ENCODE data around the gene PIH1D2.
"Not testable (repeated sequence)": the region's sequence is repeated elsewhere in the genome, so short reads cannot be mapped to it uniquely, and the experiment has no call there.

Gene PIH1D2

GRCh38 chr11:112073941-112074811, at the start of gene PIH1D2, which contains the start of gene NKAPD1:
PIH1D2 (minus strand) TSS chr11:112074017; CDS start chr11:112073174, 843 bp downstream.
NKAPD1 (plus strand) TSS chr11:112074299; CDS start chr11:112075575, 1,276 bp downstream.
- H3K4me3 Mint-ChIP-seq = peak within 1 kb of the TSS; percentile 91 to 95
- H3K9me3 Mint-ChIP-seq = no peaks in the 10 kb centered on the region
- H3K27me3 Mint-ChIP-seq = peaks cover 11% of the 10 kb centered on the region
- DNase-seq = peak; percentile 76 to 80
- peaks cover 24% of the 10 kb centered on the region for H3K4me1 Mint-ChIP-seq
- peak; percentile 96 for ATAC-seq
- peak within 1 kb of the TSS; percentile 97 to 99 for H3K27ac Mint-ChIP-seq

- DNase-seq (no peak), ATAC-seq (no peak)
- Mint-ChIP-seq H3K27me3 (no peaks in the 10 kb centered on the region), H3K27ac (no peak overlapping the region), H3K9me3 (no peaks in the 10 kb centered on the region), H3K4me1 (peaks cover 8% of the 10 kb centered on the region), H3K4me3 (no peak overlapping the region)
Measured at GRCh38 chr11:112123129-112123528, 49.3 kb upstream of the PIH1D2 start.

- Mint-ChIP-seq H3K4me3 (no peak overlapping the region), H3K4me1 (peaks cover 8% of the 10 kb centered on the region), H3K27me3 (no peaks in the 10 kb centered on the region), H3K9me3 (no peaks in the 10 kb centered on the region), H3K27ac (no peak overlapping the region)
- DNase-seq (no peak), ATAC-seq (no peak)
Measured at GRCh38 chr11:112121981-112122615, 48.3 kb upstream of the PIH1D2 start.

- ATAC-seq (peak; percentile 80), DNase-seq (peak in 1 of 2 donors; percentile 49)
- Mint-ChIP-seq H3K9me3 (no peaks in the 10 kb centered on the region), H3K27ac (no peak overlapping the region), H3K4me1 (peaks cover 21% of the 10 kb centered on the region), H3K4me3 (no peak overlapping the region), H3K27me3 (no peaks in the 10 kb centered on the region)
Measured at GRCh38 chr11:112118176-112118575, 44.4 kb upstream of the PIH1D2 start.

GRCh38 chr11:112115386-112115785, 41.6 kb upstream of the PIH1D2 start:
- Mint-ChIP-seq H3K27ac (no peak overlapping the region), H3K27me3 (no peaks in the 10 kb centered on the region), H3K4me3 (no peak overlapping the region), H3K9me3 (no peaks in the 10 kb centered on the region), H3K4me1 (peaks cover 16% of the 10 kb centered on the region)
- DNase-seq = no peak
- ATAC-seq = no peak

GRCh38 chr11:112114460-112114859, 40.6 kb upstream of the PIH1D2 start:
- H3K9me3 Mint-ChIP-seq = no peaks in the 10 kb centered on the region
- no peaks in the 10 kb centered on the region for H3K27me3 Mint-ChIP-seq
- no peak overlapping the region for H3K4me3 Mint-ChIP-seq
- ATAC-seq (no peak), DNase-seq (no peak)
- no peak overlapping the region for H3K27ac Mint-ChIP-seq
- peaks cover 13% of the 10 kb centered on the region for H3K4me1 Mint-ChIP-seq

- H3K9me3 Mint-ChIP-seq = no peaks in the 10 kb centered on the region
- no peak for ATAC-seq
- DNase-seq = no peak
- no peak overlapping the region for H3K27ac Mint-ChIP-seq
- no peak overlapping the region for H3K4me3 Mint-ChIP-seq
- no peaks in the 10 kb centered on the region for H3K27me3 Mint-ChIP-seq
- H3K4me1 Mint-ChIP-seq = peaks cover 13% of the 10 kb centered on the region
Measured at GRCh38 chr11:112113539-112114457, 40.0 kb upstream of the PIH1D2 start.

- H3K4me1 Mint-ChIP-seq = no peaks in the 10 kb centered on the region
- H3K27me3 Mint-ChIP-seq = no peaks in the 10 kb centered on the region
- ATAC-seq (no peak), DNase-seq (no peak)
- no peaks in the 10 kb centered on the region for H3K9me3 Mint-ChIP-seq
- no peak overlapping the region for H3K27ac Mint-ChIP-seq
- H3K4me3 Mint-ChIP-seq = no peak overlapping the region
Measured at GRCh38 chr11:112106070-112106469, 32.3 kb upstream of the PIH1D2 start.

- Mint-ChIP-seq H3K4me3 (no peak overlapping the region), H3K27ac (peak overlapping the region in 1 of 2 donors; percentile 42), H3K9me3 (no peaks in the 10 kb centered on the region), H3K27me3 (no peaks in the 10 kb centered on the region), H3K4me1 (no peaks in the 10 kb centered on the region)
- DNase-seq (no peak), ATAC-seq (no peak)
Measured at GRCh38 chr11:112103446-112103845, 29.6 kb upstream of the PIH1D2 start.

GRCh38 chr11:112100462-112100861, 26.6 kb upstream of the PIH1D2 start:
- DNase-seq (no peak), ATAC-seq (no peak)
- Mint-ChIP-seq H3K27ac (peak overlapping the region in 1 of 2 donors; percentile 9), H3K9me3 (no peaks in the 10 kb centered on the region), H3K27me3 (no peaks in the 10 kb centered on the region), H3K4me3 (no peak overlapping the region), H3K4me1 (no peaks in the 10 kb centered on the region)

GRCh38 chr11:112097734-112098528, 24.1 kb upstream of the PIH1D2 start:
- H3K4me3 Mint-ChIP-seq = no peak overlapping the region
- ATAC-seq (no peak), DNase-seq (no peak)
- no peaks in the 10 kb centered on the region for H3K27me3 Mint-ChIP-seq
- H3K27ac Mint-ChIP-seq = peak overlapping the region in 1 of 2 donors; percentile 16
- no peaks in the 10 kb centered on the region for H3K4me1 Mint-ChIP-seq
- no peaks in the 10 kb centered on the region for H3K9me3 Mint-ChIP-seq

- Mint-ChIP-seq H3K4me1 (no peaks in the 10 kb centered on the region), H3K27ac (peak overlapping the region in 1 of 2 donors; percentile 27), H3K4me3 (no peak overlapping the region), H3K9me3 (no peaks in the 10 kb centered on the region), H3K27me3 (no peaks in the 10 kb centered on the region)
- DNase-seq (no peak), ATAC-seq (no peak)
Measured at GRCh38 chr11:112096194-112096593, 22.4 kb upstream of the PIH1D2 start.

GRCh38 chr11:112095302-112095701, 21.5 kb upstream of the PIH1D2 start:
- H3K4me3 Mint-ChIP-seq, ATAC-seq, DNase-seq, H3K4me1 Mint-ChIP-seq, H3K9me3 Mint-ChIP-seq, H3K27me3 Mint-ChIP-seq, H3K27ac Mint-ChIP-seq: not testable (repeated sequence)

GRCh38 chr11:112087212-112087611, 13.4 kb upstream of the PIH1D2 start:
- Mint-ChIP-seq H3K27ac (peak overlapping the region; percentile 99 to 100), H3K4me1 (peaks cover 66% of the 10 kb centered on the region), H3K27me3 (no peaks in the 10 kb centered on the region), H3K4me3 (peak overlapping the region; percentile 96 to 99), H3K9me3 (no peaks in the 10 kb centered on the region)
- no peak for DNase-seq
- ATAC-seq = no peak

All from stimulated activated naive CD8-positive, alpha-beta T cell treated with anti-CD3 and anti-CD28 coated beads, Interleukin-15, amount 100 ng/mL, for 72 hours (primary cell).